ENCODE results near the gene FDXACB1. TPM values are rescaled to one million over a fixed set of nuclear protein-coding genes. Genes with fewer than 3 reads are reported as not detected.

Gene FDXACB1
- total RNA-seq, 1 donor from 2014 or later: 4.8 TPM

DNA sequence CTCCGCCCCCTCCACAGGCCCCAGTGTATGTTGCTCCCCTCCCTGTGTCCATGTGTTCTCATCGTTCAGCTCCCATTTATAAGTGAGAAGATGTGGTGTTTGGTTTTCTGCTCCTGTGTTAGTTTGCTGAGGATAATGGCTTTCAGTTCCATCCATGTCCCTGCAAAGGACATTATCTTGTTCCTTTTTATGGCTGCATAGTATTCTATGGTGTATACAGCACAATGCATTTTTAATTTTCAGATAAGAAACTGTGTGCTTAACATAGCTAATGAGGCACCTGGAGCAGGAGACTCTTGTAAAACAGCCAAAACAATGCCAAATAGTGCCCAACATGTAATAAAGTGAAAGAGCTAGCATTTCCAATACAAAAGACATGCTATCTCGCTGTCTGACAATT, 29.3 kb downstream of the FDXACB1 start:
- Mint-ChIP-seq H3K9me3 (no peaks in the 10 kb centered on the region), H3K27ac (ENCODE audit: unreplicated experiment) (no peak overlapping the region), H3K4me1 (peaks cover 8% of the 10 kb centered on the region)

DNA sequence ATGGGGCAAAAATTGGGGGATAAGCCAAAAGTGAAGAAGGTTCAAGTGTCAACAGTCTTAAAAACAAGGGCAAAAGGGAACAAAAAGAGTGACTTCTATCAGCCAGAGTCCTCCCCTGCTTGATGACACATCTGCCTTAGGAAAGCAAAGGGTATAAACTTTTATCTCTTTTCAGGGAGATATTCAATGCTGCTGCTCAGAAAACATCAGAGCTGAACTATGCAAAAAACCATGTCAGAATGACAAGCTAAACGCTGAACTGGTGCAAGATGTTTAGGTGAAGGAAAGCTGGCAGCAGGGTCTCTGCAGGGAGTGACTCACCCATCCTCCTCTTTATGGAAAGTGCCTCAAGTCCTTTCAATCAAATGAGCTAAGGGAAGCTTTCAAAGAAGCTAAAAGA, 32.3 kb downstream of the FDXACB1 start:
- peaks cover 11% of the 10 kb centered on the region for H3K36me3 Mint-ChIP-seq (ENCODE audit: low read depth)
- no peaks in the 10 kb centered on the region for H3K9me3 Mint-ChIP-seq
- H3K4me3 Mint-ChIP-seq: no peak overlapping the region
- TF ChIP-seq, protein P1, sequence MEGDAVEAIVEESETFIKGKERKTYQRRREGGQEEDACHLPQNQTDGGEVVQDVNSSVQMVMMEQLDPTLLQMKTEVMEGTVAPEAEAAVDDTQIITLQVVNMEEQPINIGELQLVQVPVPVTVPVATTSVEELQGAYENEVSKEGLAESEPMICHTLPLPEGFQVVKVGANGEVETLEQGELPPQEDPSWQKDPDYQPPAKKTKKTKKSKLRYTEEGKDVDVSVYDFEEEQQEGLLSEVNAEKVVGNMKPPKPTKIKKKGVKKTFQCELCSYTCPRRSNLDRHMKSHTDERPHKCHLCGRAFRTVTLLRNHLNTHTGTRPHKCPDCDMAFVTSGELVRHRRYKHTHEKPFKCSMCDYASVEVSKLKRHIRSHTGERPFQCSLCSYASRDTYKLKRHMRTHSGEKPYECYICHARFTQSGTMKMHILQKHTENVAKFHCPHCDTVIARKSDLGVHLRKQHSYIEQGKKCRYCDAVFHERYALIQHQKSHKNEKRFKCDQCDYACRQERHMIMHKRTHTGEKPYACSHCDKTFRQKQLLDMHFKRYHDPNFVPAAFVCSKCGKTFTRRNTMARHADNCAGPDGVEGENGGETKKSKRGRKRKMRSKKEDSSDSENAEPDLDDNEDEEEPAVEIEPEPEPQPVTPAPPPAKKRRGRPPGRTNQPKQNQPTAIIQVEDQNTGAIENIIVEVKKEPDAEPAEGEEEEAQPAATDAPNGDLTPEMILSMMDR (conservative IDR thresholded peaks at IDR 0.05): no peak
- H3K27me3 Mint-ChIP-seq (ENCODE audit: low read depth): no peaks in the 10 kb centered on the region
- peaks cover 8% of the 10 kb centered on the region for H3K4me1 Mint-ChIP-seq
- no peak for DNase-seq (ENCODE audit: low read depth, low spot score)
- no peak overlapping the region for H3K27ac Mint-ChIP-seq (ENCODE audit: unreplicated experiment)

More for the DNA sequence above, 29.3 kb downstream of the FDXACB1 start:
- TF ChIP-seq, protein P1 (conservative IDR thresholded peaks at IDR 0.05): no peak
- H3K36me3 Mint-ChIP-seq (ENCODE audit: low read depth): peaks cover 17% of the 10 kb centered on the region
- H3K27me3 Mint-ChIP-seq (ENCODE audit: low read depth): no peaks in the 10 kb centered on the region
- no peak for DNase-seq (ENCODE audit: low read depth, low spot score)
- no peak overlapping the region for H3K4me3 Mint-ChIP-seq

DNA sequence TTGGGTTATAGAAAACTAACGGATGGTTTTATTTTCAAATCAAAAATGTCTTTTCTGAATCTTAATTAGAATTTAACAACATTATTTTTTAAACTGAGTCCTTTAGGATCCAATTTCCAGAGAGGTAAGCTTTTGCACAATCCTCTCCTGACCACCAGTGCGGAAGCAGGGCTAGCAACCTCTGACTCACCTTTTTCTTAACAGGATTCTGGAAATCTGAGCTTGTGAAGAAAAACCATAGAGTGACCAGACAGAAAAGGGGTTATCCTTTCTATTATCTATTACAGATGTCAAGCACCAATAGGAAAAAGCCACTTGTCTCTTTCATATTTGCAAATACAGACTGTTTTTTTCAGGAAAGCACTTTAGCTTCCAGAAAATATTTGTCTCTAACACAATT, 32.9 kb downstream of the FDXACB1 start:
- no peak overlapping the region for H3K27ac Mint-ChIP-seq (ENCODE audit: unreplicated experiment)
- H3K36me3 Mint-ChIP-seq (ENCODE audit: low read depth): peaks cover 11% of the 10 kb centered on the region
- no peak overlapping the region for H3K4me3 Mint-ChIP-seq
- no peaks in the 10 kb centered on the region for H3K27me3 Mint-ChIP-seq (ENCODE audit: low read depth)
- H3K9me3 Mint-ChIP-seq: no peaks in the 10 kb centered on the region
- TF ChIP-seq, protein P1 (conservative IDR thresholded peaks at IDR 0.05): no peak
- no peak for DNase-seq (ENCODE audit: low read depth, low spot score)
- peaks cover 13% of the 10 kb centered on the region for H3K4me1 Mint-ChIP-seq

DNA sequence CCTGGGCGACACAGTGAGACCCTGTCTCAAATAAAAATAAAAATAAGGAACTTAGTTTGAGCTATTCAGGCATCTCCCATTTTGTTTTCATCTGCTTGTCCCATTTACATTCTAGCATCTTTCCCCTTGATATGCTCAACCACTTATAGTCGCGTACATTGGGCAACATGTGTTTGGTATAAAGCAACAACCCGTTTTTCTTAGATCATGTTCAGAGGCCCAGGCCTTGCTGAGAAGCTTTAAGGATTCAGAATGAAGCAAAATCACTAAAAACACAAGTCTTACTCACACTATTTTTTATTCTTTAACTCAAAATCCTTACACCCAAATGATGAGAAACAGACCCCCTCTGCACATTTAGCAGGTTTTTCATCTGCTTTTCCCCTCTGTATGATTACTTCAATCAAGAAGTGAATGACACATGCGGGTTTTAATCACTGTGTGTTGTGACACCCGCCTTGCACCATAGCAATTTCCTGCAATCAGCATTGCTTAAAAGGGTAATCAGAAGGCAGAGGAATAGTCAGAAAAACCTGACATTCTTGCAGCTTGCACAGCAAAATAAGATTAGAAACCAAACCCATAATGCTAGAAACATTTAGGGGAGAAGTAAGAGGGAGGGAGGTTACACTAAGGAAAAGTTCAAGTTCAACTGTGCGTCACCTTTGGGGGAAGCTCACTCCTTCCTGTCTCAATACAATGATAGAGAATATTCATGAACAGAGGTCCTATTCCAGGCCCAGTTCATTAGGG, 33.5 kb downstream of the FDXACB1 start:
- TF ChIP-seq, protein P1 (conservative IDR thresholded peaks at IDR 0.05): no peak
- H3K9me3 Mint-ChIP-seq: no peaks in the 10 kb centered on the region
- H3K4me3 Mint-ChIP-seq: no peak overlapping the region
- no peaks in the 10 kb centered on the region for H3K27me3 Mint-ChIP-seq (ENCODE audit: low read depth)
- H3K27ac Mint-ChIP-seq (ENCODE audit: unreplicated experiment): no peak overlapping the region
- H3K4me1 Mint-ChIP-seq: peaks cover 13% of the 10 kb centered on the region
- H3K36me3 Mint-ChIP-seq (ENCODE audit: low read depth): peaks cover 11% of the 10 kb centered on the region
- no peak for DNase-seq (ENCODE audit: low read depth, low spot score)

DNA sequence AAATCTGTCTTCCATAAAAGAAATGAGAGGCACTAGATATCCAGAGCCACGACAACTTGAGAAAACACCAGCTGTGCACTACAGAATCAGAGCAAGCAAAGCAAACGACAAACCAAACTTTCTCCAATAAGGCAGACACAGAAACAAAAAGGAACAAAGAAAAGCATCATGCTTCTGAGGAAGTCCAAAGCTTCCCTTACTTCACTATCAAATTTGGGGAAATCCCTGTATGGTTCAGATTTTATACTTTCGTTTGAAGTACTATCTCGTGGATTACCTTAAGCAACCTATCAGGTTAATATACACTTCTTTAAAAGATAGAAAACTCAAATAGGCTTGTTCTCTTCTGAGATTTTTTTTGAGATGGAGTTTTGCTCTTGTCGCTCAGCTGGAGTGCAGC, 35.3 kb downstream of the FDXACB1 start:
- peaks cover 1% of the 10 kb centered on the region for H3K36me3 Mint-ChIP-seq (ENCODE audit: low read depth)

More for the DNA sequence above, 35.3 kb downstream of the FDXACB1 start:
- H3K27me3 Mint-ChIP-seq (ENCODE audit: low read depth): no peaks in the 10 kb centered on the region
- no peak overlapping the region for H3K4me3 Mint-ChIP-seq
- TF ChIP-seq, protein P1 (conservative IDR thresholded peaks at IDR 0.05): no peak
- H3K27ac Mint-ChIP-seq (ENCODE audit: unreplicated experiment): no peak overlapping the region
- peaks cover 13% of the 10 kb centered on the region for H3K4me1 Mint-ChIP-seq
- no peak for DNase-seq (ENCODE audit: low read depth, low spot score)
- no peaks in the 10 kb centered on the region for H3K9me3 Mint-ChIP-seq
